ENCODE data around the gene LGALS7.

The LGALS7 gene

GRCh38 chr19:38742296-38742695, 31.0 kb downstream of the LGALS7 start:
- no peak overlapping the region for H3K4me3 ChIP-seq (replicated peaks; ENCODE audit: low read depth, low read length)
- DNase-seq (ENCODE audit: low read depth) = no peak
- TF ChIP-seq CTCF (IDR thresholded peaks at IDR 0.05; ENCODE audit: low read length, missing control alignments) = no peak

- TF ChIP-seq CTCF (IDR thresholded peaks at IDR 0.05; ENCODE audit: low read length, missing control alignments) = no peak
- DNase-seq (ENCODE audit: low read depth) = no peak
Observed at GRCh38 chr19:38741670-38742069, 31.6 kb downstream of the LGALS7 start.

GRCh38 chr19:38740932-38741331, 32.4 kb downstream of the LGALS7 start:
- no peak for DNase-seq (ENCODE audit: low read depth)
- no peak for TF ChIP-seq CTCF (IDR thresholded peaks at IDR 0.05; ENCODE audit: low read length, missing control alignments)
- H3K4me3 ChIP-seq (replicated peaks; ENCODE audit: low read depth, low read length) = no peak overlapping the region

More at GRCh38 chr19:38741670-38742069, 31.6 kb downstream of the LGALS7 start:
- H3K4me3 ChIP-seq (replicated peaks; ENCODE audit: low read depth, low read length) = no peak overlapping the region

GRCh38 chr19:38740257-38740592, 33.1 kb downstream of the LGALS7 start:
- no peak for DNase-seq (ENCODE audit: low read depth)
- H3K4me3 ChIP-seq (replicated peaks; ENCODE audit: low read depth, low read length) = no peak overlapping the region
- no peak for TF ChIP-seq CTCF (IDR thresholded peaks at IDR 0.05; ENCODE audit: low read length, missing control alignments)

- no peak for DNase-seq (ENCODE audit: low read depth)
- no peak for TF ChIP-seq CTCF (IDR thresholded peaks at IDR 0.05; ENCODE audit: low read length, missing control alignments)
- H3K4me3 ChIP-seq (replicated peaks; ENCODE audit: low read depth, low read length) = no peak overlapping the region
Observed at GRCh38 chr19:38739440-38740256, 33.7 kb downstream of the LGALS7 start.

- DNase-seq (ENCODE audit: low read depth) = no peak
- no peak overlapping the region for H3K4me3 ChIP-seq (replicated peaks; ENCODE audit: low read depth, low read length)
- TF ChIP-seq CTCF (IDR thresholded peaks at IDR 0.05; ENCODE audit: low read length, missing control alignments) = no peak
Observed at GRCh38 chr19:38737921-38738737, 35.2 kb downstream of the LGALS7 start.
